Stimulated activated CD4-positive, alpha-beta T cell treated with anti-CD3 and anti-CD28 coated beads, Interleukin-12 subunit alpha, Interleukin-12 subunit beta, amount 100 ng/mL, for 48 hours (primary cell): Measurements from ENCODE around the gene HAL.

ENCODE experiments used
- DNase-seq, 3 donors: peaks; one replicate each; pipeline ENCODE4 v3.0.0-alpha.2; 2020; ENCODE audit warnings: low read depth in 2 of 3, low spot score in 1 of 3

HAL gene

GRCh38 chr12:95996034-95996658 lies at the start of gene HAL:
HAL (minus strand) TSS chr12:95996344; CDS start chr12:95995910, 434 bp downstream.
- DNase-seq = no peak

- DNase-seq = no peak
Observed at GRCh38 chr12:96045566-96045965, 49.4 kb upstream of the HAL start.

GRCh38 chr12:96044943-96045290 lies 48.8 kb upstream of the HAL start:
- no peak for DNase-seq

- DNase-seq = no peak
Observed at GRCh38 chr12:96044017-96044942, 48.1 kb upstream of the HAL start.

- no peak for DNase-seq
Observed at GRCh38 chr12:96041181-96041580, 45.0 kb upstream of the HAL start.

GRCh38 chr12:96040305-96041133 lies 44.4 kb upstream of the HAL start:
- no peak for DNase-seq

GRCh38 chr12:96039516-96039915 lies 43.4 kb upstream of the HAL start:
- no peak for DNase-seq

- DNase-seq = no peak
Observed at GRCh38 chr12:96036765-96037455, 40.8 kb upstream of the HAL start.

- DNase-seq = peak; percentile 92 to 98 (median 93)
Observed at GRCh38 chr12:96035283-96036236, 39.4 kb upstream of the HAL start, which contains the start of gene LTA4H. LTA4H (minus strand) TSS chr12:96035587; CDS start chr12:96035519, 68 bp downstream.

- DNase-seq = no peak
Observed at GRCh38 chr12:96034621-96035282, 38.6 kb upstream of the HAL start.

GRCh38 chr12:96033549-96034389 lies 37.6 kb upstream of the HAL start:
- DNase-seq = no peak

GRCh38 chr12:96029826-96030225 lies 33.7 kb upstream of the HAL start:
- DNase-seq = no peak

GRCh38 chr12:96028538-96028937 lies 32.4 kb upstream of the HAL start:
- DNase-seq = no peak

GRCh38 chr12:96026331-96026730 lies 30.2 kb upstream of the HAL start:
- no peak for DNase-seq

GRCh38 chr12:96025518-96025917 lies 29.4 kb upstream of the HAL start:
- no peak for DNase-seq

GRCh38 chr12:96020314-96021003 lies 24.3 kb upstream of the HAL start:
- no peak for DNase-seq

GRCh38 chr12:96015672-96016071 lies 19.5 kb upstream of the HAL start:
- no peak for DNase-seq
